HEK293 (cell line): Measurements from ENCODE around the gene HERC3.

ENCODE experiments used
- ELK4 ChIP-seq: IDR thresholded peaks from 2 replicates; pipeline ENCODE4 v1.6.1; 2011; ENCODE audit warnings: mild to moderate bottlenecking, low read depth, low read length, borderline replicate concordance
- REPIN1 ChIP-seq: fragments of 450-650 bp; formaldehyde crosslinking; IDR thresholded peaks from 2 replicates; pipeline ENCODE4 v1.5.1; 2017; ENCODE audit warnings: missing biosample characterization, missing genetic modification characterization, low read depth
- TF ChIP-seq, protein P1 (sequence below): fragments of 450-650 bp; formaldehyde crosslinking; IDR thresholded peaks from 2 replicates; pipeline ENCODE4 v1.5.1; 2016; ENCODE audit warnings: missing biosample characterization, missing genetic modification characterization, low read depth
- TF ChIP-seq, protein P2 (sequence below): fragments of 450-650 bp; formaldehyde crosslinking; IDR thresholded peaks from 2 replicates; pipeline ENCODE4 v1.5.1; 2016; ENCODE audit warnings: missing biosample characterization, missing genetic modification characterization

- TF ChIP-seq ELK4 (no peak), REPIN1 (tag by site-specific recombination) (no peak)
- TF ChIP-seq, protein P1, sequence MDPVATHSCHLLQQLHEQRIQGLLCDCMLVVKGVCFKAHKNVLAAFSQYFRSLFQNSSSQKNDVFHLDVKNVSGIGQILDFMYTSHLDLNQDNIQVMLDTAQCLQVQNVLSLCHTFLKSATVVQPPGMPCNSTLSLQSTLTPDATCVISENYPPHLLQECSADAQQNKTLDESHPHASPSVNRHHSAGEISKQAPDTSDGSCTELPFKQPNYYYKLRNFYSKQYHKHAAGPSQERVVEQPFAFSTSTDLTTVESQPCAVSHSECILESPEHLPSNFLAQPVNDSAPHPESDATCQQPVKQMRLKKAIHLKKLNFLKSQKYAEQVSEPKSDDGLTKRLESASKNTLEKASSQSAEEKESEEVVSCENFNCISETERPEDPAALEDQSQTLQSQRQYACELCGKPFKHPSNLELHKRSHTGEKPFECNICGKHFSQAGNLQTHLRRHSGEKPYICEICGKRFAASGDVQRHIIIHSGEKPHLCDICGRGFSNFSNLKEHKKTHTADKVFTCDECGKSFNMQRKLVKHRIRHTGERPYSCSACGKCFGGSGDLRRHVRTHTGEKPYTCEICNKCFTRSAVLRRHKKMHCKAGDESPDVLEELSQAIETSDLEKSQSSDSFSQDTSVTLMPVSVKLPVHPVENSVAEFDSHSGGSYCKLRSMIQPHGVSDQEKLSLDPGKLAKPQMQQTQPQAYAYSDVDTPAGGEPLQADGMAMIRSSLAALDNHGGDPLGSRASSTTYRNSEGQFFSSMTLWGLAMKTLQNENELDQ (tag by site-specific recombination), result no peak
- TF ChIP-seq, protein P2, sequence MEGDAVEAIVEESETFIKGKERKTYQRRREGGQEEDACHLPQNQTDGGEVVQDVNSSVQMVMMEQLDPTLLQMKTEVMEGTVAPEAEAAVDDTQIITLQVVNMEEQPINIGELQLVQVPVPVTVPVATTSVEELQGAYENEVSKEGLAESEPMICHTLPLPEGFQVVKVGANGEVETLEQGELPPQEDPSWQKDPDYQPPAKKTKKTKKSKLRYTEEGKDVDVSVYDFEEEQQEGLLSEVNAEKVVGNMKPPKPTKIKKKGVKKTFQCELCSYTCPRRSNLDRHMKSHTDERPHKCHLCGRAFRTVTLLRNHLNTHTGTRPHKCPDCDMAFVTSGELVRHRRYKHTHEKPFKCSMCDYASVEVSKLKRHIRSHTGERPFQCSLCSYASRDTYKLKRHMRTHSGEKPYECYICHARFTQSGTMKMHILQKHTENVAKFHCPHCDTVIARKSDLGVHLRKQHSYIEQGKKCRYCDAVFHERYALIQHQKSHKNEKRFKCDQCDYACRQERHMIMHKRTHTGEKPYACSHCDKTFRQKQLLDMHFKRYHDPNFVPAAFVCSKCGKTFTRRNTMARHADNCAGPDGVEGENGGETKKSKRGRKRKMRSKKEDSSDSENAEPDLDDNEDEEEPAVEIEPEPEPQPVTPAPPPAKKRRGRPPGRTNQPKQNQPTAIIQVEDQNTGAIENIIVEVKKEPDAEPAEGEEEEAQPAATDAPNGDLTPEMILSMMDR (tag by site-specific recombination), result no peak
These were observed 68.4 kb downstream of the HERC3 start for GRCh38 chr4:88660446-88661294.
